ENCODE measurements around the gene PRRG4.
"Not testable (repeated sequence)": the region's sequence is repeated elsewhere in the genome, so short reads cannot be mapped to it uniquely, and the experiment has no call there.

PRRG4 gene

GRCh38 chr11:32830413-32830738, 649 bp downstream of the PRRG4 start:
- DNase-seq (ENCODE audit: low read depth in 4 of 4, low spot score in 1 of 4) = no peak

GRCh38 chr11:32830796-32831195, 1.1 kb downstream of the PRRG4 start:
- no peak for DNase-seq (ENCODE audit: low read depth in 4 of 4, low spot score in 1 of 4)

GRCh38 chr11:32831221-32831620, 1.5 kb downstream of the PRRG4 start:
- no peak for DNase-seq (ENCODE audit: low read depth in 4 of 4, low spot score in 1 of 4)

GRCh38 chr11:32833921-32834320, 4.2 kb downstream of the PRRG4 start:
- no peak for DNase-seq (ENCODE audit: low read depth in 4 of 4, low spot score in 1 of 4)

- no peak for DNase-seq (ENCODE audit: low read depth in 4 of 4, low spot score in 1 of 4)
Observed at GRCh38 chr11:32836946-32837345, 7.2 kb downstream of the PRRG4 start.

- no peak for DNase-seq (ENCODE audit: low read depth in 4 of 4, low spot score in 1 of 4)
Observed at GRCh38 chr11:32838505-32839274, 9.0 kb downstream of the PRRG4 start.

GRCh38 chr11:32839308-32839707, 9.6 kb downstream of the PRRG4 start:
- DNase-seq (ENCODE audit: low read depth in 4 of 4, low spot score in 1 of 4) = no peak

- no peak for DNase-seq (ENCODE audit: low read depth in 4 of 4, low spot score in 1 of 4)
Observed at GRCh38 chr11:32840587-32840986, 10.9 kb downstream of the PRRG4 start.

GRCh38 chr11:32843544-32843943, 13.8 kb downstream of the PRRG4 start:
- no peak for DNase-seq (ENCODE audit: low read depth in 4 of 4, low spot score in 1 of 4)

- no peak for DNase-seq (ENCODE audit: low read depth in 4 of 4, low spot score in 1 of 4)
Observed at GRCh38 chr11:32847511-32847910, 17.8 kb downstream of the PRRG4 start.

GRCh38 chr11:32849761-32850160, 20.0 kb downstream of the PRRG4 start:
- no peak for DNase-seq (ENCODE audit: low read depth in 4 of 4, low spot score in 1 of 4)

- DNase-seq (ENCODE audit: low read depth in 4 of 4, low spot score in 1 of 4) = no peak
Observed at GRCh38 chr11:32851251-32851650, 21.5 kb downstream of the PRRG4 start.

GRCh38 chr11:32852207-32852606, 22.5 kb downstream of the PRRG4 start:
- DNase-seq (ENCODE audit: low read depth in 4 of 4, low spot score in 1 of 4) = no peak

GRCh38 chr11:32855601-32856000, 25.9 kb downstream of the PRRG4 start:
- no peak for DNase-seq (ENCODE audit: low read depth in 4 of 4, low spot score in 1 of 4)

- no peak for DNase-seq (ENCODE audit: low read depth in 4 of 4, low spot score in 1 of 4)
Observed at GRCh38 chr11:32858731-32859130, 29.0 kb downstream of the PRRG4 start.

GRCh38 chr11:32861850-32862577, 32.3 kb downstream of the PRRG4 start:
- no peak for DNase-seq (ENCODE audit: low read depth in 4 of 4, low spot score in 1 of 4)

GRCh38 chr11:32864555-32864954, 34.8 kb downstream of the PRRG4 start:
- DNase-seq (ENCODE audit: low read depth in 4 of 4, low spot score in 1 of 4) = no peak

- DNase-seq (ENCODE audit: low read depth in 4 of 4, low spot score in 1 of 4) = not testable (repeated sequence)
Observed at GRCh38 chr11:32868752-32869151, 39.0 kb downstream of the PRRG4 start.

GRCh38 chr11:32870676-32871075, 40.9 kb downstream of the PRRG4 start:
- peak in 2 of 4 experiments; percentile 5 to 7 for DNase-seq (ENCODE audit: low read depth in 4 of 4, low spot score in 1 of 4)

GRCh38 chr11:32874132-32874531, 44.4 kb downstream of the PRRG4 start:
- no peak for DNase-seq (ENCODE audit: low read depth in 4 of 4, low spot score in 1 of 4)

GRCh38 chr11:32881286-32881685, 51.6 kb downstream of the PRRG4 start:
- no peak for DNase-seq (ENCODE audit: low read depth in 4 of 4, low spot score in 1 of 4)

- no peak for DNase-seq (ENCODE audit: low read depth in 4 of 4, low spot score in 1 of 4)
Observed at GRCh38 chr11:32883421-32883820, 53.7 kb downstream of the PRRG4 start.

- DNase-seq (ENCODE audit: low read depth in 4 of 4, low spot score in 1 of 4) = no peak
Observed at GRCh38 chr11:32884023-32884422, 54.3 kb downstream of the PRRG4 start.
